HCT116 (cell line): ENCODE results near the gene LINC00237. TPM values are rescaled to one million over a fixed set of nuclear protein-coding genes. Genes with fewer than 3 reads are reported as not detected.

Source experiments
- ATAC-seq: fragments of 200-7000 bp; cut with Tn5 transposase; 2 replicates; pipeline ENCODE4 v1.9.1; 2020; ENCODE audit warnings: mild to moderate bottlenecking, moderate library complexity
- BruUV-seq: library from RNA; stranded (reverse); fragments of 400-500 nt; replicated peaks from 2 replicates; lab custom pipeline; 2021; lab: Mats Ljungman, UMichigan
- CTCF ChIA-PET: fragments of 300-600 bp; sonication (Branson Sonifier 250); formaldehyde crosslinking; loops from one replicate; lab custom pipeline; 2021; ENCODE audit warnings: antibody characterized with exemption; lab: Charles Lee
- POLR2A ChIA-PET: fragments of 300-600, 350-600 bp; sonication (Branson Sonifier 250); formaldehyde crosslinking; loops from one replicate; lab custom pipeline; 2021; ENCODE audit warnings: antibody characterized with exemption; lab: Charles Lee
- RAD21 ChIA-PET, 2 experiments: fragments of 300-600 bp; sonication (Branson Sonifier 250); formaldehyde crosslinking; loops; one replicate each; lab custom pipeline; 2023; ENCODE audit warnings: low total read pairs in 2 of 2; ENCODE audit not compliant: uncharacterized antibody in 2 of 2, unreplicated experiment in 2 of 2, low non-redundant PET in 1 of 2; lab: Charles Lee
- DNase-seq: peaks from one replicate; pipeline ENCODE4 v3.0.0-alpha.2; 2010; ENCODE audit warnings: low read depth, low spot score
- H2AFZ ChIP-seq: fragments of 200-600 bp; shearing (Covaris generic), sonication (generic); 2 replicates; pipeline ENCODE4 v1.6.1; 2017; ENCODE audit warnings: low read depth, mixed run types, mixed read lengths, antibody characterized with exemption, low read length; ENCODE audit not compliant: poor library complexity, severe bottlenecking
- H3K27ac ChIP-seq: 2 replicates; pipeline ENCODE4 v1.5.1; 2012; ENCODE audit warnings: low read depth, low read length
- H3K27me3 ChIP-seq: fragments of 200-600 bp; sonication (generic); 2 replicates; pipeline ENCODE4 v1.6.1; 2016; ENCODE audit warnings: mixed run types, low read length, mixed read lengths; ENCODE audit not compliant: insufficient read depth
- H3K36me3 ChIP-seq, 2 experiments: fragments of 200-500 bp in 1 of 2; fragments of 200-600 bp in 1 of 2; sonication (Bioruptor generic) in 1 of 2; sonication (generic) in 1 of 2; 2 replicates each; pipeline versions ENCODE4 v1.5.1 to v1.6.1; 2014 to 2016; ENCODE audit warnings: low read length in 2 of 2, inconsistent platforms in 1 of 2, mixed read lengths in 1 of 2, mixed run types in 1 of 2; ENCODE audit not compliant: insufficient read depth in 2 of 2, control insufficient read depth in 1 of 2
- H3K4me1 ChIP-seq, 2 experiments: fragments of 200-600 bp in 1 of 2; sonication (generic) in 1 of 2; 2 replicates each; pipeline versions ENCODE4 v1.5.1 to v1.6.1; 2012 to 2017; ENCODE audit warnings: low read length in 2 of 2, inconsistent platforms in 1 of 2, mild to moderate bottlenecking in 1 of 2, mixed read lengths in 1 of 2, mixed run types in 1 of 2, moderate library complexity in 1 of 2; ENCODE audit not compliant: insufficient read depth in 2 of 2, control insufficient read depth in 1 of 2
- H3K4me2 ChIP-seq: fragments of 200-600 bp; sonication (generic); 2 replicates; pipeline ENCODE4 v1.6.1; 2017; ENCODE audit warnings: mixed run types, low read length, mixed read lengths
- H3K4me3 ChIP-seq, 2 experiments: fragments of 200-600 bp in 1 of 2; sonication (generic) in 1 of 2; replicated peaks in 1 of 2; 2 replicates each; pipeline ENCODE4 v1.5.1; 2011 to 2016; ENCODE audit warnings: low read length in 2 of 2, control low read depth in 1 of 2, low read depth in 1 of 2, mild to moderate bottlenecking in 1 of 2, mixed read lengths in 1 of 2, mixed run types in 1 of 2
- H3K79me2 ChIP-seq: fragments of 200-600 bp; sonication (generic); 2 replicates; pipeline ENCODE4 v1.6.1; 2017; ENCODE audit warnings: mild to moderate bottlenecking, mixed run types, low read length, moderate library complexity, mixed read lengths; ENCODE audit not compliant: insufficient read depth
- H3K9ac ChIP-seq: fragments of 200-600 bp; sonication (generic); 2 replicates; pipeline ENCODE4 v1.6.1; 2016; ENCODE audit warnings: low read length, mixed read lengths
- H3K9me2 ChIP-seq: fragments of 200-600 bp; sonication (generic), shearing (Covaris generic); 2 replicates; pipeline ENCODE4 v1.6.1; 2017; ENCODE audit warnings: mixed run types, mild to moderate bottlenecking, moderate library complexity; ENCODE audit not compliant: insufficient read depth
- H3K9me3 ChIP-seq, 2 experiments: fragments of 200-500 bp in 1 of 2; fragments of 200-600 bp in 1 of 2; sonication (Bioruptor generic) in 1 of 2; sonication (generic) in 1 of 2; 2 replicates each; pipeline ENCODE4 v1.6.1; 2014 to 2017; ENCODE audit warnings: low read length in 2 of 2, mixed read lengths in 2 of 2, inconsistent platforms in 1 of 2, low read depth in 1 of 2, mild to moderate bottlenecking in 1 of 2, mixed run types in 1 of 2, moderate library complexity in 1 of 2; ENCODE audit not compliant: control insufficient read depth in 1 of 2, insufficient read depth in 1 of 2
- H4K20me1 ChIP-seq: fragments of 200-600 bp; sonication (generic), shearing (Covaris generic); 2 replicates; pipeline ENCODE4 v1.6.1; 2017; ENCODE audit warnings: mixed run types, mild to moderate bottlenecking, moderate library complexity; ENCODE audit not compliant: insufficient read depth
- CBX3 ChIP-seq: IDR thresholded peaks from 2 replicates; pipeline ENCODE4 v1.6.1; 2012; ENCODE audit warnings: low read depth
- CEBPB ChIP-seq: IDR thresholded peaks from 2 replicates; pipeline ENCODE4 v1.6.1; 2012; ENCODE audit warnings: low read depth
- EGR1 ChIP-seq: IDR thresholded peaks from 2 replicates; pipeline ENCODE4 v1.6.1; 2012; ENCODE audit warnings: low read depth
- EZH2phosphoT487 ChIP-seq: fragments of 200-600 bp; IDR thresholded peaks from 2 replicates; pipeline ENCODE4 v1.6.1; 2018; ENCODE audit warnings: antibody characterized with exemption, borderline replicate concordance
- FOSL1 ChIP-seq: IDR thresholded peaks from 2 replicates; pipeline ENCODE4 v1.6.1; 2012; ENCODE audit warnings: low read depth
- JUND ChIP-seq: IDR thresholded peaks from 2 replicates; pipeline ENCODE4 v1.6.1; 2012
- POLR2A ChIP-seq: IDR thresholded peaks from 2 replicates; pipeline ENCODE4 v1.7.0; 2011; ENCODE audit warnings: borderline replicate concordance; ENCODE audit not compliant: insufficient read depth, insufficient read length; ENCODE audit errors: extremely low read depth
- POLR2AphosphoS5 ChIP-seq: IDR thresholded peaks from 2 replicates; pipeline ENCODE4 v1.6.1; 2011; ENCODE audit warnings: mild to moderate bottlenecking, low read depth, low read length, moderate library complexity
- RAD21 ChIP-seq: IDR thresholded peaks from 2 replicates; pipeline ENCODE4 v1.6.1; 2012; ENCODE audit warnings: low read depth, mild to moderate bottlenecking
- SIN3A ChIP-seq: IDR thresholded peaks from 2 replicates; pipeline ENCODE4 v1.6.1; 2012; ENCODE audit warnings: low read depth
- SP1 ChIP-seq: IDR thresholded peaks from 2 replicates; pipeline ENCODE4 v1.6.1; 2012; ENCODE audit warnings: low read depth
- SRF ChIP-seq: IDR thresholded peaks from 2 replicates; pipeline ENCODE4 v1.6.1; 2012; ENCODE audit warnings: low read depth
- YY1 ChIP-seq: IDR thresholded peaks from 2 replicates; pipeline ENCODE4 v1.6.1; 2011; ENCODE audit warnings: low read length, low read depth, moderate library complexity, mild to moderate bottlenecking; ENCODE audit not compliant: insufficient replicate concordance; ENCODE audit errors: extremely low read depth
- ZFX ChIP-seq: fragments of 450-650 bp; IDR thresholded peaks from 2 replicates; pipeline ENCODE4 v1.6.1; 2017
- ZNF274 ChIP-seq: fragments of 200-500 bp; sonication (Bioruptor generic); IDR thresholded peaks from 2 replicates; pipeline ENCODE4 v1.6.1; 2014; ENCODE audit warnings: mild to moderate bottlenecking, low read depth, low read length, inconsistent platforms
- intact Hi-C: fragments of 100-400 bp; cut with micrococcal nuclease; formaldehyde crosslinking; loops from 2 replicates; pipeline ENCODE4 v1.10.0; 2022
- total RNA-seq: library from RNA; stranded (reverse); gene quantifications from one replicate; pipeline ENCODE4 v1.2.1, GENCODE V29; 2021; ENCODE audit not compliant: unreplicated experiment
- TF ChIP-seq, protein P1 (sequence below): IDR thresholded peaks from 2 replicates; pipeline ENCODE4 v1.6.1; 2012; ENCODE audit warnings: low read depth
- TF ChIP-seq, protein P2 (sequence below): IDR thresholded peaks from 2 replicates; pipeline ENCODE4 v1.6.1; 2011; ENCODE audit warnings: mild to moderate bottlenecking, low read length, moderate library complexity; ENCODE audit not compliant: insufficient replicate concordance; ENCODE audit errors: extremely low read depth
- TF ChIP-seq, protein P3 (sequence below), 3 experiments: fragments of 200-600 bp in 1 of 3; sonication (generic) in 1 of 3; IDR thresholded peaks in 2 of 3; conservative IDR thresholded peaks in 1 of 3; 2 replicates each; pipeline ENCODE4 v1.5.1; 2012 to 2017; ENCODE audit warnings: low read depth in 2 of 3, low read length in 2 of 3, antibody characterized with exemption in 1 of 3, borderline replicate concordance in 1 of 3, control low read depth in 1 of 3, mild to moderate bottlenecking in 1 of 3, mixed read lengths in 1 of 3, mixed run types in 1 of 3, moderate library complexity in 1 of 3; ENCODE audit not compliant: insufficient read depth in 1 of 3

LINC00237 gene
- total RNA-seq, 1 experiment from 2014 or later = not detected

DNA sequence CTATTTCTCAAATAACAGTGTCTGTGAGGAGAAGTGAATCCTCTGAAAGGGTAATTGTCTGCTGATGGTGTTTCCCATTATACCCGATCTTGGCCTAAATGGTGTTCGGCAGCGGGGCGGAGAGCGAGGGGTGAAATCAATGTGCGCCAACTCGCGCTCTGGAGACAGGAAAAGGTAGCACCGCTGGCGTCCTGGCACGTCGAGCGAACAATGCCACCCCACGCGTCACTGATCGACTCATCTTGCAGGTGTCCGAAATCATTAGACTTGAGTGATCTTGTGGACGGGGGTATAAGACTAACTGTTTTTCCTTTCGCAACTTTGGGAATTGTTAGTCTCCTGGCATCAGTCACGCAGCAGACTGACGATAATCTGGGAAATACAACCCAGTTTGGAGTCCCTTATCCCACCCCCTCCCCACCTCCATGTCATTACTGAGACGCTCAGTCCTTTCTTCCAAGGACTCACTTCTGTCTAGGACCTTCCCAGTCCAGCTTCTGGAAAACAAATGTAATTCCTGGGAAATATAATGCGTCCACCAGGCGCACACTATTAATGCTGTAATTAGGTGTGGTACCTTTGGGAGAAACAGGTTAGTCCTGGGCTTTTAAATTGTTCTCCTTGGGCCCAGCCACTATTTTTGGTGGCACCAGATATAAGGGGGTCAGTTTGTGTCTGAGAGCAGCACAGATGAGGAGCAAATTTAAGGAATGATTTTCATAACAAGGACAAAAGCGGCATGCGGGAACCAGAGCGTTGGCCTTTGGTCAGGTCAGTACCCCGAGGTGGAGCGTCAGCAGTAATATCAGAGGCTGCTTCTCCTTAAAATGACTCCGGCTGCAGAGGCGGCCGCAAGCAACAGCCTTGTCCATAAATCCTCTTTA, 2.3 kb downstream of the LINC00237 start:
- Histone ChIP-seq H3K27me3 (no peaks in the 10 kb centered on the region), H3K9me3 (no peaks in the 10 kb centered on the region), H3K36me3 (no peaks in the 10 kb centered on the region), H3K79me2 (no peaks in the 10 kb centered on the region), H3K27ac (no peak overlapping the region), H3K4me2 (no peak overlapping the region), H3K4me1 (no peaks in the 10 kb centered on the region), H3K9me2 (no peaks in the 10 kb centered on the region), H2AFZ (no peak overlapping the region), H3K4me3 (no peak overlapping the region), H4K20me1 (no peaks in the 10 kb centered on the region), H3K9ac (no peak overlapping the region)
- TF ChIP-seq POLR2AphosphoS5 = no peak
- no peak for TF ChIP-seq EZH2phosphoT487
- TF ChIP-seq, protein P1, sequence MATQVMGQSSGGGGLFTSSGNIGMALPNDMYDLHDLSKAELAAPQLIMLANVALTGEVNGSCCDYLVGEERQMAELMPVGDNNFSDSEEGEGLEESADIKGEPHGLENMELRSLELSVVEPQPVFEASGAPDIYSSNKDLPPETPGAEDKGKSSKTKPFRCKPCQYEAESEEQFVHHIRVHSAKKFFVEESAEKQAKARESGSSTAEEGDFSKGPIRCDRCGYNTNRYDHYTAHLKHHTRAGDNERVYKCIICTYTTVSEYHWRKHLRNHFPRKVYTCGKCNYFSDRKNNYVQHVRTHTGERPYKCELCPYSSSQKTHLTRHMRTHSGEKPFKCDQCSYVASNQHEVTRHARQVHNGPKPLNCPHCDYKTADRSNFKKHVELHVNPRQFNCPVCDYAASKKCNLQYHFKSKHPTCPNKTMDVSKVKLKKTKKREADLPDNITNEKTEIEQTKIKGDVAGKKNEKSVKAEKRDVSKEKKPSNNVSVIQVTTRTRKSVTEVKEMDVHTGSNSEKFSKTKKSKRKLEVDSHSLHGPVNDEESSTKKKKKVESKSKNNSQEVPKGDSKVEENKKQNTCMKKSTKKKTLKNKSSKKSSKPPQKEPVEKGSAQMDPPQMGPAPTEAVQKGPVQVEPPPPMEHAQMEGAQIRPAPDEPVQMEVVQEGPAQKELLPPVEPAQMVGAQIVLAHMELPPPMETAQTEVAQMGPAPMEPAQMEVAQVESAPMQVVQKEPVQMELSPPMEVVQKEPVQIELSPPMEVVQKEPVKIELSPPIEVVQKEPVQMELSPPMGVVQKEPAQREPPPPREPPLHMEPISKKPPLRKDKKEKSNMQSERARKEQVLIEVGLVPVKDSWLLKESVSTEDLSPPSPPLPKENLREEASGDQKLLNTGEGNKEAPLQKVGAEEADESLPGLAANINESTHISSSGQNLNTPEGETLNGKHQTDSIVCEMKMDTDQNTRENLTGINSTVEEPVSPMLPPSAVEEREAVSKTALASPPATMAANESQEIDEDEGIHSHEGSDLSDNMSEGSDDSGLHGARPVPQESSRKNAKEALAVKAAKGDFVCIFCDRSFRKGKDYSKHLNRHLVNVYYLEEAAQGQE = no peak
- TF ChIP-seq, protein P2, sequence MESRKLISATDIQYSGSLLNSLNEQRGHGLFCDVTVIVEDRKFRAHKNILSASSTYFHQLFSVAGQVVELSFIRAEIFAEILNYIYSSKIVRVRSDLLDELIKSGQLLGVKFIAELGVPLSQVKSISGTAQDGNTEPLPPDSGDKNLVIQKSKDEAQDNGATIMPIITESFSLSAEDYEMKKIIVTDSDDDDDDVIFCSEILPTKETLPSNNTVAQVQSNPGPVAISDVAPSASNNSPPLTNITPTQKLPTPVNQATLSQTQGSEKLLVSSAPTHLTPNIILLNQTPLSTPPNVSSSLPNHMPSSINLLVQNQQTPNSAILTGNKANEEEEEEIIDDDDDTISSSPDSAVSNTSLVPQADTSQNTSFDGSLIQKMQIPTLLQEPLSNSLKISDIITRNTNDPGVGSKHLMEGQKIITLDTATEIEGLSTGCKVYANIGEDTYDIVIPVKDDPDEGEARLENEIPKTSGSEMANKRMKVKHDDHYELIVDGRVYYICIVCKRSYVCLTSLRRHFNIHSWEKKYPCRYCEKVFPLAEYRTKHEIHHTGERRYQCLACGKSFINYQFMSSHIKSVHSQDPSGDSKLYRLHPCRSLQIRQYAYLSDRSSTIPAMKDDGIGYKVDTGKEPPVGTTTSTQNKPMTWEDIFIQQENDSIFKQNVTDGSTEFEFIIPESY = no peak
- TF ChIP-seq EGR1 = no peak
- TF ChIP-seq CEBPB = no peak
- TF ChIP-seq SP1 = no peak
- no peak for TF ChIP-seq CBX3
- TF ChIP-seq SRF = no peak
- TF ChIP-seq, protein P3, sequence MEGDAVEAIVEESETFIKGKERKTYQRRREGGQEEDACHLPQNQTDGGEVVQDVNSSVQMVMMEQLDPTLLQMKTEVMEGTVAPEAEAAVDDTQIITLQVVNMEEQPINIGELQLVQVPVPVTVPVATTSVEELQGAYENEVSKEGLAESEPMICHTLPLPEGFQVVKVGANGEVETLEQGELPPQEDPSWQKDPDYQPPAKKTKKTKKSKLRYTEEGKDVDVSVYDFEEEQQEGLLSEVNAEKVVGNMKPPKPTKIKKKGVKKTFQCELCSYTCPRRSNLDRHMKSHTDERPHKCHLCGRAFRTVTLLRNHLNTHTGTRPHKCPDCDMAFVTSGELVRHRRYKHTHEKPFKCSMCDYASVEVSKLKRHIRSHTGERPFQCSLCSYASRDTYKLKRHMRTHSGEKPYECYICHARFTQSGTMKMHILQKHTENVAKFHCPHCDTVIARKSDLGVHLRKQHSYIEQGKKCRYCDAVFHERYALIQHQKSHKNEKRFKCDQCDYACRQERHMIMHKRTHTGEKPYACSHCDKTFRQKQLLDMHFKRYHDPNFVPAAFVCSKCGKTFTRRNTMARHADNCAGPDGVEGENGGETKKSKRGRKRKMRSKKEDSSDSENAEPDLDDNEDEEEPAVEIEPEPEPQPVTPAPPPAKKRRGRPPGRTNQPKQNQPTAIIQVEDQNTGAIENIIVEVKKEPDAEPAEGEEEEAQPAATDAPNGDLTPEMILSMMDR (IDR thresholded peaks at IDR 0.05 in 2 of 3, conservative IDR thresholded peaks at IDR 0.05 in 1 of 3; ENCODE audit: borderline replicate concordance in 1 of 3, insufficient read depth in 1 of 3, low read depth in 2 of 3, low read length in 2 of 3) = no peak
- no peak for TF ChIP-seq ZFX
- TF ChIP-seq SIN3A = no peak
- TF ChIP-seq ZNF274 = no peak
- TF ChIP-seq POLR2A = no peak
- no peak for TF ChIP-seq YY1
- no peak for TF ChIP-seq RAD21
- TF ChIP-seq JUND = no peak
- no peak for TF ChIP-seq FOSL1
- ChIA-PET CTCF (no interaction called here), RAD21 (no interaction called here), POLR2A (no interaction called here)
- DNase-seq (no peak), ATAC-seq (no peak)
- no TSS peak for BruUV-seq
- intact Hi-C loops = no loop called here
